Adrenal gland (tissue), 12 donors: ENCODE data around the gene TOM1L1. TPM values are rescaled to one million over a fixed set of nuclear protein-coding genes. Genes with fewer than 3 reads are reported as not detected.

Experiments used
- DNase-seq, 7 donors: peaks; one replicate each; pipeline ENCODE4 v3.0.0-alpha.2; 2019 to 2020
- H3K27ac ChIP-seq, 5 donors: fragments of 200-600 bp; sonication (generic) in 4 of 5; 1 replicate in 3 of 5; 2 replicates in 2 of 5; pipeline versions ENCODE4 v1.5.1 to v1.8.0; 2016 to 2020; ENCODE audit warnings: mild to moderate bottlenecking in 1 of 5
- H3K27me3 ChIP-seq: fragments of 200-600 bp; 2 replicates; pipeline ENCODE4 v1.8.0; 2021
- H3K36me3 ChIP-seq, 2 donors: fragments of 200-600 bp; replicated peaks in 1 of 2; 1 replicate in 1 of 2; 2 replicates in 1 of 2; pipeline versions ENCODE4 v1.5.1 to v1.8.0; 2018 to 2022
- H3K4me1 ChIP-seq, 2 donors: fragments of 200-600 bp; replicated peaks in 1 of 2; 1 replicate in 1 of 2; 2 replicates in 1 of 2; pipeline versions ENCODE4 v1.5.1 to v1.8.0; 2018 to 2021
- H3K4me3 ChIP-seq, 4 donors: fragments of 200-600 bp; sonication (generic) in 3 of 4; one replicate each; pipeline ENCODE4 v1.5.1; 2016 to 2018
- H3K9me3 ChIP-seq, 3 donors: fragments of 200-600 bp; sonication (generic) in 1 of 3; replicated peaks in 1 of 3; 1 replicate in 2 of 3; 2 replicates in 1 of 3; pipeline versions ENCODE4 v1.5.1 to v1.8.0; 2016 to 2021
- POLR2A ChIP-seq, 2 donors: fragments of 450-650 bp; IDR thresholded peaks; one replicate each; pipeline ENCODE4 v1.6.1; 2017; ENCODE audit warnings: antibody characterized with exemption in 2 of 2, mild to moderate bottlenecking in 2 of 2, moderate library complexity in 1 of 2
- WGBS, 4 donors: extraction: QIAGEN DNeasy Blood & Tissue Kit in 2 of 4; methylation state at CpG; one replicate each; pipeline versions ENCODE4 v1.1.5 to v1.1.7; 2013 to 2017; 5-methylcytosine and 5-hydroxymethylcytosine counted together
- intact Hi-C, 2 donors: fragments of 100-400 bp; cut with DNase I; formaldehyde crosslinking; loops; one replicate each; pipeline versions ENCODE4 v1.14.1 to v1.15.0; 2022 to 2023
- polyA plus RNA-seq, 3 donors: library from polyadenylated mRNA; stranded (reverse); fragments of 200-250 nt in 2 of 3; fragments of 350-450 nt in 1 of 3; fragmentation: Illumina TruSeq in 1 of 3; extraction: RNeasy Lipid Tissue Mini Kit (QIAGEN cat#74804) in 1 of 3; gene quantifications; one replicate each; pipeline ENCODE4 v1.2.3, GENCODE V29; 2013 to 2014
- total RNA-seq, 9 donors: library from RNA; depleted of rRNA in 4 of 9; stranded (reverse); fragments of >200 nt in 4 of 9; fragments of 120-200 nt in 1 of 9; fragmentation: NEBNext Ultra II Directional in 1 of 9; extraction: Animal tissue kit (Norgen Biotek cat#: 25700) in 1 of 9; gene quantifications; one replicate each; pipeline versions ENCODE4 v1.1.0 to v1.2.4, GENCODE V29; 2013 to 2023
- TF ChIP-seq, protein P1 (sequence below), 6 experiments: fragments of 450-650 bp in 4 of 6; fragments of 200-600 bp in 2 of 6; sonication (generic) in 1 of 6; IDR thresholded peaks; 1 replicate in 5 of 6; 2 replicates in 1 of 6; pipeline versions ENCODE4 v1.5.1 to v1.8.0; 2016 to 2021; ENCODE audit warnings: antibody characterized with exemption in 6 of 6, mild to moderate bottlenecking in 2 of 6, moderate library complexity in 1 of 6
- donor health status: healthy with polysubstance abuse.
- donor health status: Bipolar disorder and iron deficiency.
- donor health status: DM: yes; HTN: yes; CAD: no.
- donor health status: DM: no; HTN: no; CAD: no.
- donor health status: DM: no; HTN: no; CAD: no.
- donor health status: DM: yes; HTN: yes; CAD: no.

TOM1L1 gene
- total and polyA plus RNA-seq, 12 donors, result 8.1 to 44.0 (median 31.9) TPM

DNA sequence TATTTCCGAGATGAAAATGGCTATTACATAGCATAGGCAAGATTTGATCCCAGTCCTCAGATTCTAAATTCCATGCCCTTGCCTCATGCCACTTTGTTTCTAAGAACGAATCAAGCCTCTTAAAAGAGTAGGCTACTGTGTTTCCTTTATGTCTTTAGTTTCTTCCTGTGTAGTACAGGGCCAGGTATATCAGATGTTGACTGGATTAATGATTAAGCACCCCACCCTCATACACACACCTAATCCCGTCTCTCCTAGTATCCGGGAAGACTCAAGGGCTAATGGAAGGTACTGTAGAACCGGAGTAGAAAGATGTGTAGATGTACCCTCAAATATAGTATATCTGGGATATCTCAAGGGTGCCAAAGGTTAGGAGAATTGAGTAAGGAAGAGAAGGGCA, 6.7 kb downstream of the TOM1L1 start:
- Histone ChIP-seq H3K4me1 (no peaks in the 10 kb centered on the region), H3K4me3 (no peak overlapping the region), H3K36me3 (no peaks in the 10 kb centered on the region), H3K9me3 (no peaks in the 10 kb centered on the region), H3K27ac (no peak overlapping the region), H3K27me3 (no peaks in the 10 kb centered on the region)
- DNase-seq, result no peak
- intact Hi-C loops, result no loop called here
- TF ChIP-seq, protein P1, sequence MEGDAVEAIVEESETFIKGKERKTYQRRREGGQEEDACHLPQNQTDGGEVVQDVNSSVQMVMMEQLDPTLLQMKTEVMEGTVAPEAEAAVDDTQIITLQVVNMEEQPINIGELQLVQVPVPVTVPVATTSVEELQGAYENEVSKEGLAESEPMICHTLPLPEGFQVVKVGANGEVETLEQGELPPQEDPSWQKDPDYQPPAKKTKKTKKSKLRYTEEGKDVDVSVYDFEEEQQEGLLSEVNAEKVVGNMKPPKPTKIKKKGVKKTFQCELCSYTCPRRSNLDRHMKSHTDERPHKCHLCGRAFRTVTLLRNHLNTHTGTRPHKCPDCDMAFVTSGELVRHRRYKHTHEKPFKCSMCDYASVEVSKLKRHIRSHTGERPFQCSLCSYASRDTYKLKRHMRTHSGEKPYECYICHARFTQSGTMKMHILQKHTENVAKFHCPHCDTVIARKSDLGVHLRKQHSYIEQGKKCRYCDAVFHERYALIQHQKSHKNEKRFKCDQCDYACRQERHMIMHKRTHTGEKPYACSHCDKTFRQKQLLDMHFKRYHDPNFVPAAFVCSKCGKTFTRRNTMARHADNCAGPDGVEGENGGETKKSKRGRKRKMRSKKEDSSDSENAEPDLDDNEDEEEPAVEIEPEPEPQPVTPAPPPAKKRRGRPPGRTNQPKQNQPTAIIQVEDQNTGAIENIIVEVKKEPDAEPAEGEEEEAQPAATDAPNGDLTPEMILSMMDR (IDR thresholded peaks at IDR 0.05), result no peak
- no peak for TF ChIP-seq POLR2A (IDR thresholded peaks at IDR 0.05)
- WGBS, 4 donors, result 92 to 96% (median 95%) methylated on average over 5 of the region's 5 CpGs

DNA sequence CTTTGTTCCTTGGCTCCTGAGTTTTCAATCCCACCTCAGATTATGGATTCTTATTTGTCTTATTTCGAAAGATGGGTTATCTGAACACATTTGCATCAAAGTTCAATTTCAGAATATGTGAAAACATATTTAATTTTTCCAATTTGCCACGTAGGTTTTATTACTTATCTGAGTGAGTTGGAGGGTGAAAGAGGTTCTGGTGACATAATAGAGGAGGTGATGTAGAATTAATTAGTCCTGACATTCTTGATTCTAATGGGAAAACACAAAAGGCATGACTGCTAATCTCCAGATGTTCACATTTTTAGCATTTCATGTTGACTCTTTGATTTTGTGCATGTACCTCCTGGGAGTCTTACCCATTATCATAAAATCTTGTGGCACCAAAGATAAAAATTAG, 9.1 kb downstream of the TOM1L1 start:
- Histone ChIP-seq H3K9me3 (no peaks in the 10 kb centered on the region), H3K27me3 (no peaks in the 10 kb centered on the region), H3K27ac (no peak overlapping the region), H3K4me3 (no peak overlapping the region), H3K4me1 (no peaks in the 10 kb centered on the region), H3K36me3 (peaks cover 0 to 5% of the 10 kb centered on the region in 2 donors)
- no peak for DNase-seq
- WGBS, 4 donors, result 85 to 91% (median 89%) methylated on average over 2 of the region's 2 CpGs
- intact Hi-C loops, result no loop called here
- no peak for TF ChIP-seq POLR2A (IDR thresholded peaks at IDR 0.05)
- TF ChIP-seq, protein P1 (IDR thresholded peaks at IDR 0.05), result no peak

DNA sequence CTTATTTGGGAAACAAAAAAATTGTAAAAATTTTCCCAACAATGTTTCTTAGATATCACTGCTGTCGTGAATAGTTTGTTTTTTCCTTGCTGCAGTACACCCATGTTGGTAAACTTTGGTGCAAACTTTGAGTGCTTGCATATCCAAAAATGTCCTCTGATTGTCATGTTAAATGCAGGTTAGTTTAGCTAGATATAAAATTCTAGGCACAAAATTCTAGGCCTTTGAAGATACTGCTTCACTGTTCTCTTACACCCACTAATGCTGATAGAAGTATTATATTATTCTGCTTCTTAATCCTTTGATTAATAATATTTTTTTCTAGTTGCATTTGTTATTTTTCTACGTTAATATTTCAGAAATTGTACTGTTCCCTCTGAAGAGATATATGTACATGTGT, 16.1 kb downstream of the TOM1L1 start:
- no peak for DNase-seq
- H3K9me3 ChIP-seq, result no peaks in the 10 kb centered on the region
- WGBS, 4 donors, result 85 to 98% (median 91%) methylated on average over 2 of the region's 2 CpGs
- H3K36me3 ChIP-seq, result peaks cover 0 to 17% of the 10 kb centered on the region in 2 donors
- no peak overlapping the region for H3K4me3 ChIP-seq
- no peaks in the 10 kb centered on the region for H3K27me3 ChIP-seq
- H3K27ac ChIP-seq, result no peak overlapping the region
- H3K4me1 ChIP-seq, result no peaks in the 10 kb centered on the region
- intact Hi-C loops, result no loop called here
- no peak for TF ChIP-seq POLR2A (IDR thresholded peaks at IDR 0.05)
- TF ChIP-seq, protein P1 (IDR thresholded peaks at IDR 0.05), result no peak

DNA sequence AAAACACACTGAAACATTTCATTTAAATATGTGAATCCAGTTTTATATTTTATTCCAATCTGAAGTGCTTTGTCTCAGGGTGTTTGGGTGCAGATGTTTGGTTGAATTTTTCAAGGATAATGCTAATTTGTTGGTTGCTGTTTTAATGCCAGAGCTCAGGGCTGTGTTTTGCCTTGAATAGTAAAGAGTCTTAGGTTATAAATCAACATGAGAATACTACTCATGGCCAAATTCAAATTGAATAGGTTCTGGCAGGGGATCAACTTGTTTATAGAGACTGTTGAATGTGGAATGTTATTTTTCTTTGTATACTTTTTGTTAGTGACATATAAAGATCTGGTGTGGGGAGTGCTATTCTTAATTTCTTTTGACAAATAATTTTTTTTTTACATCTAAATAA, 18.8 kb downstream of the TOM1L1 start:
- Histone ChIP-seq H3K4me1 (no peaks in the 10 kb centered on the region), H3K36me3 (peaks cover 0 to 15% of the 10 kb centered on the region in 2 donors), H3K4me3 (no peak overlapping the region), H3K9me3 (no peaks in the 10 kb centered on the region), H3K27ac (no peak overlapping the region), H3K27me3 (no peaks in the 10 kb centered on the region)
- intact Hi-C loops, result no loop called here
- TF ChIP-seq, protein P1 (IDR thresholded peaks at IDR 0.05), result no peak
- no peak for TF ChIP-seq POLR2A (IDR thresholded peaks at IDR 0.05)
- DNase-seq, result no peak
